Measurements from ENCODE around the gene CKAP2L. TPM values are rescaled to one million over a fixed set of nuclear protein-coding genes. Genes with fewer than 3 reads are reported as not detected.
A peak's percentile ranks its signal among the peaks of the same experiment; 100 is the strongest.

The CKAP2L gene
- total RNA-seq, 1 donor from 2014 or later = 1.2 TPM

- Mint-ChIP-seq H3K4me3 (no peak overlapping the region), H3K9me3 (no peaks in the 10 kb centered on the region), H3K27ac (no peak overlapping the region), H3K27me3 (no peaks in the 10 kb centered on the region), H3K4me1 (peaks cover 15% of the 10 kb centered on the region), H3K36me3 (ENCODE audit: low read depth) (no peaks in the 10 kb centered on the region)
- ChIA-PET CTCF (no interaction called here), POLR2A (no interaction called here)
- DNase-seq (no peak), ATAC-seq (ENCODE audit: low read depth) (no peak)
- intact Hi-C loops (cut with micrococcal nuclease) = loop anchor here (5.0 kb wide), 1 partner anchor 36 kb away; the partner anchor contains the start of gene IL1B
- TF ChIP-seq, protein P1, sequence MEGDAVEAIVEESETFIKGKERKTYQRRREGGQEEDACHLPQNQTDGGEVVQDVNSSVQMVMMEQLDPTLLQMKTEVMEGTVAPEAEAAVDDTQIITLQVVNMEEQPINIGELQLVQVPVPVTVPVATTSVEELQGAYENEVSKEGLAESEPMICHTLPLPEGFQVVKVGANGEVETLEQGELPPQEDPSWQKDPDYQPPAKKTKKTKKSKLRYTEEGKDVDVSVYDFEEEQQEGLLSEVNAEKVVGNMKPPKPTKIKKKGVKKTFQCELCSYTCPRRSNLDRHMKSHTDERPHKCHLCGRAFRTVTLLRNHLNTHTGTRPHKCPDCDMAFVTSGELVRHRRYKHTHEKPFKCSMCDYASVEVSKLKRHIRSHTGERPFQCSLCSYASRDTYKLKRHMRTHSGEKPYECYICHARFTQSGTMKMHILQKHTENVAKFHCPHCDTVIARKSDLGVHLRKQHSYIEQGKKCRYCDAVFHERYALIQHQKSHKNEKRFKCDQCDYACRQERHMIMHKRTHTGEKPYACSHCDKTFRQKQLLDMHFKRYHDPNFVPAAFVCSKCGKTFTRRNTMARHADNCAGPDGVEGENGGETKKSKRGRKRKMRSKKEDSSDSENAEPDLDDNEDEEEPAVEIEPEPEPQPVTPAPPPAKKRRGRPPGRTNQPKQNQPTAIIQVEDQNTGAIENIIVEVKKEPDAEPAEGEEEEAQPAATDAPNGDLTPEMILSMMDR (IDR thresholded peaks at IDR 0.05) = no peak
Measured at GRCh38 chr2:112800881-112801583, 36.6 kb upstream of the CKAP2L start.

GRCh38 chr2:112798979-112799975 lies 34.9 kb upstream of the CKAP2L start:
- POLR2A ChIA-PET = no interaction called here
- no peaks in the 10 kb centered on the region for H3K36me3 Mint-ChIP-seq (ENCODE audit: low read depth)
- intact Hi-C loops (cut with micrococcal nuclease) = loop anchor here (2.0 kb wide), 1 partner anchor 16 kb away; no protein-coding TSS in a partner anchor
- no peaks in the 10 kb centered on the region for H3K27me3 Mint-ChIP-seq
- H3K9me3 Mint-ChIP-seq = no peaks in the 10 kb centered on the region
- ATAC-seq (ENCODE audit: low read depth) (peak; percentile 42), DNase-seq (no peak)
- peaks cover 15% of the 10 kb centered on the region for H3K4me1 Mint-ChIP-seq
- H3K4me3 Mint-ChIP-seq = no peak overlapping the region
- no peak overlapping the region for H3K27ac Mint-ChIP-seq
- TF ChIP-seq, protein P1 (IDR thresholded peaks at IDR 0.05) = no peak
- CTCF ChIA-PET = no interaction called here

- no peak overlapping the region for H3K27ac Mint-ChIP-seq
- H3K4me3 Mint-ChIP-seq = no peak overlapping the region
- no peaks in the 10 kb centered on the region for H3K27me3 Mint-ChIP-seq
- ChIA-PET POLR2A (interaction anchor here (1.9 kb wide), 1 partner anchor 12 kb away, joined by 6 read pairs; the partner anchor contains the start of gene IL1A), CTCF (no interaction called here)
- H3K9me3 Mint-ChIP-seq = no peaks in the 10 kb centered on the region
- ATAC-seq (ENCODE audit: low read depth) (no peak), DNase-seq (no peak)
- H3K4me1 Mint-ChIP-seq = peaks cover 29% of the 10 kb centered on the region
- intact Hi-C loops (cut with micrococcal nuclease) = no loop called here
- TF ChIP-seq, protein P1 (IDR thresholded peaks at IDR 0.05) = no peak
- no peaks in the 10 kb centered on the region for H3K36me3 Mint-ChIP-seq (ENCODE audit: low read depth)
Measured at GRCh38 chr2:112796486-112796885, 32.1 kb upstream of the CKAP2L start.

DNA sequence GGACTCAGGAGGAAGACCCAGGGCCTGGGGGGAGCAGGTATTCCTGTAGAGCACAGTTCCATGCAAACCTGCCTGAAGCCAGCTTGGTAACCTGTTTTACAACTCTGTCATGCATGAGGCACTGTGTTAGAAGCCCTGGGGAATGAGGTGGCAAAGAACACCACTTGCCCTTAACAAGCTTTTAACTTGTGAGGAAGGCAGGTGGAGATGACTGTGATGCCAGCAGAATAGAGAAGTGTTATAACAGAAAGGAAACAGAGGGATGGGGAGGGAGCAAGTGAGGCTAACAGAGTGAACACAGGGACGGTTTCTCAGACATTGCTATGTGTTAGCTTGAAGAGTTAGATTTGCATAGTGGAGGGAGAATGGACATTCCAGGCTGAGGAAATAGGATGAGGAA lies 31.4 kb upstream of the CKAP2L start:
- Mint-ChIP-seq H3K9me3 (no peaks in the 10 kb centered on the region), H3K36me3 (ENCODE audit: low read depth) (no peaks in the 10 kb centered on the region), H3K27ac (peak overlapping the region; percentile 51), H3K4me1 (peaks cover 29% of the 10 kb centered on the region), H3K4me3 (no peak overlapping the region), H3K27me3 (no peaks in the 10 kb centered on the region)
- TF ChIP-seq, protein P1 (IDR thresholded peaks at IDR 0.05) = no peak
- CTCF ChIA-PET = interaction anchor here (1.6 kb wide), 1 partner anchor 47 kb away, joined by 4 read pairs; no protein-coding TSS in a partner anchor
- DNase-seq (no peak), ATAC-seq (ENCODE audit: low read depth) (peak; percentile 32)
- intact Hi-C loops (cut with micrococcal nuclease) = no loop called here
- POLR2A ChIA-PET = interaction anchor here (0.8 to 1.9 kb wide), 6 partner anchors 12 to 89 kb away, joined by 3 to 6 read pairs (median 3); partner anchors contain the start of gene IL1A

Data from activated B cell treated with CpG ODN at 0.5 μM for 24 hours (primary cell).